ENCODE measurements around the gene LEF1.

The LEF1 gene

DNA sequence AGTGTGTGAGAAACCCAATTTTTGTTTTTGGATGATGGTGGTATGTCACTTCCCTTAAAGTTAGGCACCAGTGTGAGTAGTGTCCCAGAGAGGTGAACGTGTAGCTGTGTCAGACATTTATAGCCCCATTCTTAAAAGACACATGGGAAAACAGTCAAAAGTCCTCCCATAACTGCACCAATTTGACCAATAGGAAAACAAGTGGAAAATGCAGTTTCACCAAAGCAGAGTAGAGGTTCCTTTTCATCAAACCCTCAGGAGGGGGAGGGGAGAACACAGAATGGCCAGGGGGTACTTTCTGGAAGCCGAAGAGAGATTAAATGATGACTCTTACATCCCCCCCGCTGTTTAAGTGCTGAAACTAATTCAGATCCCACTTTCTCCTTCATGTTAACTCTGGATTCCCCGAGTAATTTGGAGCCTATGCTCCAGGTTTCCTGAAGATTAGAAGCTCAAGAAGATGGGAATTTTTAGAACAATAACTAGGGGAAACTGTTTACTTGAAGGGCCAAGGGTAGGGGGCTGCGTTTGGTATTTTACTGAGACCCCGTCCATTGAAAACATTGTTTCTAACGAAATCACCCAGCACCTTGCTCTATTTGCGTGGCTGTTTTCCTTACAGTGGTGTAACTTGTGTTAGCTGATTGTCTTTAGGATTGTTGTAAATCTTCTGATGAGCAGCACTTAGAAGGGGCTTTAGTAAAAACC, 2.1 kb upstream of the LEF1 start:
- H3K27me3 Mint-ChIP-seq (ENCODE audit: low read depth, poor library complexity): no peaks in the 10 kb centered on the region
- H3K4me1 Mint-ChIP-seq: peaks cover 61% of the 10 kb centered on the region

DNA sequence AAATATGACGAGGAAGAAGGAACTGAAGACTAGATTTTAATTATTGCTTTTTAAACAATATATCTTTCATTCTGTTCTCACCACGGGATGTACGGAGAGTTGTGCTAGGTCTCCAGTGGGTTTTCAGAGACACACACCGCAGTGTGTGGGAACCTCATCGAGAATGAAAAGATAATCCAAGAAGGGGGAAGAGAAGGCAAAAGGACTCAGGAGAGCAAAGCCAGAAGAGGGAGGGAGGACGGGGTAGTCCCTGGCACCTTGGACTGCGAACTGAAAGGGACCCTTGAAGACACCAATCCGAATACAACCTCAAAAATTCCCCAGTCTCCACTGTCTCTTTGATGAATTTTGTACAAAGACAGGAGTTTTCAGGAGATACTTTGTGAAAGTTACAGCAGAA, 932 bp upstream of the LEF1 start:
- Mint-ChIP-seq H3K27me3 (ENCODE audit: low read depth, poor library complexity) (no peaks in the 10 kb centered on the region), H3K4me3 (peak overlapping the region; percentile 99), H3K36me3 (ENCODE audit: low read depth) (no peaks in the 10 kb centered on the region), H3K9me3 (no peaks in the 10 kb centered on the region), H3K4me1 (peaks cover 68% of the 10 kb centered on the region), H3K27ac (peak overlapping the region; percentile 98)
- DNase-seq: no peak
- TF ChIP-seq, protein P1, sequence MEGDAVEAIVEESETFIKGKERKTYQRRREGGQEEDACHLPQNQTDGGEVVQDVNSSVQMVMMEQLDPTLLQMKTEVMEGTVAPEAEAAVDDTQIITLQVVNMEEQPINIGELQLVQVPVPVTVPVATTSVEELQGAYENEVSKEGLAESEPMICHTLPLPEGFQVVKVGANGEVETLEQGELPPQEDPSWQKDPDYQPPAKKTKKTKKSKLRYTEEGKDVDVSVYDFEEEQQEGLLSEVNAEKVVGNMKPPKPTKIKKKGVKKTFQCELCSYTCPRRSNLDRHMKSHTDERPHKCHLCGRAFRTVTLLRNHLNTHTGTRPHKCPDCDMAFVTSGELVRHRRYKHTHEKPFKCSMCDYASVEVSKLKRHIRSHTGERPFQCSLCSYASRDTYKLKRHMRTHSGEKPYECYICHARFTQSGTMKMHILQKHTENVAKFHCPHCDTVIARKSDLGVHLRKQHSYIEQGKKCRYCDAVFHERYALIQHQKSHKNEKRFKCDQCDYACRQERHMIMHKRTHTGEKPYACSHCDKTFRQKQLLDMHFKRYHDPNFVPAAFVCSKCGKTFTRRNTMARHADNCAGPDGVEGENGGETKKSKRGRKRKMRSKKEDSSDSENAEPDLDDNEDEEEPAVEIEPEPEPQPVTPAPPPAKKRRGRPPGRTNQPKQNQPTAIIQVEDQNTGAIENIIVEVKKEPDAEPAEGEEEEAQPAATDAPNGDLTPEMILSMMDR (IDR thresholded peaks at IDR 0.05): no peak

More for the DNA sequence above, 2.1 kb upstream of the LEF1 start:
- peak overlapping the region; percentile 99 for H3K4me3 Mint-ChIP-seq
- H3K27ac Mint-ChIP-seq: peak overlapping the region; percentile 98
- no peaks in the 10 kb centered on the region for H3K36me3 Mint-ChIP-seq (ENCODE audit: low read depth)
- DNase-seq: no peak
- TF ChIP-seq, protein P1 (IDR thresholded peaks at IDR 0.05): no peak
- H3K9me3 Mint-ChIP-seq: no peaks in the 10 kb centered on the region

DNA sequence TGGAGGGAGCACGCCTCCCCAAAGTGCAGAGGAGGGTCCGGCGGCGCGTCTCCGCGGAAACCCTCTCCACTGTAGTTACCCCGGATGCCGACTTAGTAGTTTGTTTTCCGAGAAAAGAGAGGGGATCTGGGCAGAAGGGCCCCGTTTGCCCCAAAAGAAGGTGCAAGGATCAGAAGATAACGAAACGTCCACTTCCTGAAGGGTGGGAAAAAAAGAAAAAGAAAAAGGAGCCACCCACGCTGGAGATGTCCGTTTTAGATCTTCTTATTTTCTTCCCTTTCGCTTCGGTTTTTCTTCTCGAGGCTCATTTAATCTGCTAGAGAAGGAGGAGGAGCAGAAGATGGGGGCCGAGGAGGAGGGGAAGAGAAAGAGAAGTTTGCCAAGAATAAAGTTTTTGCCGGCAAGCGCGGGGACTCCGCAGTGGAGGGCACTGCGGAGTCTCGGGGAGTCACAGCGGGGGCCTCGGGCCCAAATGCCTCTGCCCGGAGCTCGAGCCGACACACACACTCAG, 517 bp downstream of the LEF1 start:
- Mint-ChIP-seq H3K36me3 (ENCODE audit: low read depth) (no peaks in the 10 kb centered on the region), H3K27ac (peak overlapping the region; percentile 100), H3K9me3 (no peaks in the 10 kb centered on the region), H3K4me1 (peaks cover 66% of the 10 kb centered on the region), H3K27me3 (ENCODE audit: low read depth, poor library complexity) (no peaks in the 10 kb centered on the region), H3K4me3 (peak overlapping the region; percentile 99)
- no peak for DNase-seq
- TF ChIP-seq, protein P1 (IDR thresholded peaks at IDR 0.05): no peak

DNA sequence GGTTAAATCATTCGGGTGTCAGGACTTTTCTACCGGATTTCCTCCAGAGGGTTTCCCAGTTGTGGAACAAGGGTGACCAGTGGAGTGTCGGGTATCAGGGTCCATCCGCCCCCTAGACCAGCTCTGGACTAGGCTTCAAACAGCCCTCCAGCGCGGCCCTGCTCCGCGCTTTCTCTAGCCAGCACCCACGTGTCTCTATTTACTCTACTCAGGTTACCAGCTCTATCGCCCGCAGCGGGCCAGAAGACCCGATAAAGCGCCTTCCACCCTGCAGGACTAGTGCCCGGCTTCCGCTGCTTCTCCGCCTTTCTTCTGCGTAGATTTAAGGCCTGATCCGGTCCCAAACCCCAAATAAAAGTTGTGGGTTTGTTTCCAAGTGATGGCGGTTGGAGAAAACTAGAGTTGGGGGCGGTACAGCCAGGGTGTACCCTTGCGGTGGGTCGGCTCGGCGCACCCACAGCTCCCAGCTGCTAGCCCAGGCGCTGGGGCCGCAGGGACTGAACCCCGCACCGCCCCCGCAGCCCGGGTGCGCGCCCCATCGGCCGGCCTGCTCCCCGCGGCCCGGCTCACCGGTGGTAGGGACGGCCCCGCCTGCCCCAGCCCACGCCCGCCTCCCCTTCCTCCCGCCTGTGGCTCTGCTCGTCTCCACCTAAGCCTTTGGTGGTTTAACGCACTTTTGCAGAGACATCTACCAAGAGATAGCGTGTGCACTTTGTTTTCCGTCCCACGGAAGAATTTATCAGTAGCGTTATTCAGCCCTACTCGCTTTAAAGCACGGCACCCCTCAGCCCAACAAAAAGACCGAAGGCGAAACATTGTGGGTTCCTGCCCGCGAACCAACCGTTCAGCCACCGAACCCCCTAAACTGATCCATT, 2.1 kb downstream of the LEF1 start:
- no peaks in the 10 kb centered on the region for H3K27me3 Mint-ChIP-seq (ENCODE audit: low read depth, poor library complexity)
- H3K4me1 Mint-ChIP-seq: peaks cover 73% of the 10 kb centered on the region
- H3K27ac Mint-ChIP-seq: peak overlapping the region; percentile 99
- H3K9me3 Mint-ChIP-seq: no peaks in the 10 kb centered on the region
- H3K4me3 Mint-ChIP-seq: peak overlapping the region; percentile 99
- TF ChIP-seq, protein P1 (IDR thresholded peaks at IDR 0.05): no peak
- peaks cover 10% of the 10 kb centered on the region for H3K36me3 Mint-ChIP-seq (ENCODE audit: low read depth)
- peak; percentile 71 for DNase-seq

DNA sequence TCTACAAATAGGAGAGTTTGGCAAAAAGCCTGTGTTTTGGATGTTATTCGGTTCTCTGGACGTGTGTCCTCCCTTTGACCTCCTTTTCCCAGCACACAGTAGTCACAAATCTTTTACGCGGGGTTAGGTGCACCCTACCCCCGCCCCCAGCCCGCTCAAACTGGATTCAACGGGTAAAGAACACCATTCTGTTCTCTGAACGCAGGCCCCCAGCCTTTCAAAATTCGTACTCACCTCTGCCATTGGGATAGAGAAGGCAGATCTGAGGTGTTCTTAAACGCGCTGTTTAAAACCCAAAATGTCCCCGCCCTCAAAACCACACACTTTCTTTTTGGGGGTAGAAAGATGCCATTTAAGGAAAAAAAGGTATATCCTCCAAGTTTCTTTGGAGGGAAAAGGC, 2.7 kb downstream of the LEF1 start:
- H3K9me3 Mint-ChIP-seq: no peaks in the 10 kb centered on the region
- no peaks in the 10 kb centered on the region for H3K27me3 Mint-ChIP-seq (ENCODE audit: low read depth, poor library complexity)
- H3K4me3 Mint-ChIP-seq: peak overlapping the region; percentile 99
- peak; percentile 33 for DNase-seq
- H3K36me3 Mint-ChIP-seq (ENCODE audit: low read depth): peaks cover 10% of the 10 kb centered on the region
- H3K27ac Mint-ChIP-seq: peak overlapping the region; percentile 88
- peaks cover 73% of the 10 kb centered on the region for H3K4me1 Mint-ChIP-seq
- TF ChIP-seq, protein P1 (IDR thresholded peaks at IDR 0.05): no peak
